GDM1 (cell line): Measurements from ENCODE around the gene TMEM79.
"Not testable (repeated sequence)": the region's sequence is repeated elsewhere in the genome, so short reads cannot be mapped to it uniquely, and the experiment has no call there.

Experiments
- DNase-seq: peaks from one replicate; lab custom pipeline; 2025; lab: John Stamatoyannopoulos, UW

TMEM79 gene

GRCh38 chr1:156303241-156303640 lies 19.1 kb downstream of the TMEM79 start:
- no peak for DNase-seq

- DNase-seq, result no peak
Observed at GRCh38 chr1:156305215-156305614, 21.1 kb downstream of the TMEM79 start.

GRCh38 chr1:156308078-156308477 lies 24.0 kb downstream of the TMEM79 start:
- DNase-seq, result no peak

GRCh38 chr1:156310962-156311361 lies 26.8 kb downstream of the TMEM79 start:
- no peak for DNase-seq

- no peak for DNase-seq
Observed at GRCh38 chr1:156316909-156317308, 32.8 kb downstream of the TMEM79 start.

- DNase-seq, result no peak
Observed at GRCh38 chr1:156319664-156320063, 35.5 kb downstream of the TMEM79 start.

GRCh38 chr1:156320560-156320959 lies 36.4 kb downstream of the TMEM79 start:
- no peak for DNase-seq

- DNase-seq, result not testable (repeated sequence)
Observed at GRCh38 chr1:156323179-156323578, 39.1 kb downstream of the TMEM79 start.

GRCh38 chr1:156336242-156336641 lies 52.1 kb downstream of the TMEM79 start:
- no peak for DNase-seq

- no peak for DNase-seq
Observed at GRCh38 chr1:156337052-156337887, 53.1 kb downstream of the TMEM79 start.

GRCh38 chr1:156337888-156338179 lies 53.7 kb downstream of the TMEM79 start:
- DNase-seq, result no peak

- peak; percentile 100 for DNase-seq
Observed at GRCh38 chr1:156338180-156338976, 54.3 kb downstream of the TMEM79 start, which contains the start of the genes CCT3 and TSACC. Gene CCT3, minus strand, starts transcription at chr1:156338292. Its CDS starts 108 bp downstream, at chr1:156338184. Gene TSACC, plus strand, starts transcription at chr1:156338526. Its CDS starts 1,232 bp downstream, at chr1:156339758.
